Measurements from ENCODE around the gene TOM1.

GRCh38 chr22:35328472-35328885, 28.8 kb downstream of the TOM1 start:
- TF ChIP-seq TAF1 (IDR thresholded peaks at IDR 0.05; ENCODE audit: borderline replicate concordance, insufficient read depth, low read length) (no peak), REST (IDR thresholded peaks at IDR 0.05; ENCODE audit: insufficient read depth in 1 of 2, low read depth in 2 of 2, low read length in 2 of 2) (no peak), POLR2AphosphoS5 (IDR thresholded peaks at IDR 0.05; ENCODE audit: low read depth, low read length) (no peak), SIN3A (IDR thresholded peaks at IDR 0.05; ENCODE audit: borderline replicate concordance, insufficient read depth, low read length) (no peak), FOXP2 (optimal IDR thresholded peaks at IDR 0.05; ENCODE audit: borderline replicate concordance, extremely low read depth, extremely low read length, insufficient read depth) (no peak)

Data from PFSK-1 (cell line).